GM12891 (cell line): ENCODE measurements around the gene ACY1.

Source experiments
- PAX5 ChIP-seq: IDR thresholded peaks from 2 replicates; pipeline ENCODE4 v1.6.1; 2011; ENCODE audit warnings: low read length, moderate library complexity, mild to moderate bottlenecking; ENCODE audit not compliant: insufficient read depth, severe bottlenecking
- POLR2A ChIP-seq: IDR thresholded peaks from 2 replicates; pipeline ENCODE4 v1.6.1; 2011; ENCODE audit warnings: low read depth, low read length, control low read depth
- POLR2AphosphoS5 ChIP-seq: IDR thresholded peaks from 2 replicates; pipeline ENCODE4 v1.6.1; 2011; ENCODE audit warnings: low read depth, low read length, control low read depth
- POU2F2 ChIP-seq: IDR thresholded peaks from 2 replicates; pipeline ENCODE4 v1.6.1; 2011; ENCODE audit warnings: low read depth, mild to moderate bottlenecking, control low read depth, low read length, moderate library complexity
- SPI1 ChIP-seq: IDR thresholded peaks from 2 replicates; pipeline ENCODE4 v1.6.1; 2011; ENCODE audit warnings: low read depth, low read length, control low read depth
- TAF1 ChIP-seq: IDR thresholded peaks from 2 replicates; pipeline ENCODE4 v1.6.1; 2011; ENCODE audit warnings: low read depth, low read length, control low read depth

- TF ChIP-seq POLR2AphosphoS5 = no peak
- no peak for TF ChIP-seq TAF1
- no peak for TF ChIP-seq POLR2A
- no peak for TF ChIP-seq PAX5
- no peak for TF ChIP-seq POU2F2
- TF ChIP-seq SPI1 = no peak
Measured at GRCh38 chr3:51985063-51985462, 1.7 kb downstream of the ACY1 start.
